CD4-positive, alpha-beta T cell treated with Interleukin-2 at 100 ng/mL for 4 hours (primary cell): ENCODE measurements around the gene LMX1B.

ENCODE experiments used
- DNase-seq: peaks from one replicate; pipeline ENCODE4 v3.0.0-alpha.2; 2020; ENCODE audit warnings: low spot score

Gene LMX1B

GRCh38 chr9:126658956-126659555 lies 45.3 kb downstream of the LMX1B start:
- DNase-seq = no peak

- DNase-seq = no peak
These were observed 47.4 kb downstream of the LMX1B start for GRCh38 chr9:126661122-126661520.

GRCh38 chr9:126661521-126662251 lies 48.0 kb downstream of the LMX1B start:
- no peak for DNase-seq

GRCh38 chr9:126663661-126664072 lies 49.9 kb downstream of the LMX1B start:
- no peak for DNase-seq

- DNase-seq = no peak
These were observed 51.3 kb downstream of the LMX1B start for GRCh38 chr9:126664900-126665643.

GRCh38 chr9:126665644-126666035 lies 51.9 kb downstream of the LMX1B start:
- DNase-seq = no peak

- no peak for DNase-seq
These were observed 52.6 kb downstream of the LMX1B start for GRCh38 chr9:126666155-126666803.

- DNase-seq = no peak
These were observed 53.7 kb downstream of the LMX1B start for GRCh38 chr9:126667190-126668055.

- no peak for DNase-seq
These were observed 54.3 kb downstream of the LMX1B start for GRCh38 chr9:126668058-126668457.

- no peak for DNase-seq
These were observed 55.4 kb downstream of the LMX1B start for GRCh38 chr9:126669108-126669507.

GRCh38 chr9:126670270-126670669 lies 56.5 kb downstream of the LMX1B start:
- DNase-seq = no peak

- no peak for DNase-seq
These were observed 57.7 kb downstream of the LMX1B start for GRCh38 chr9:126671381-126671831.

GRCh38 chr9:126671983-126672382 lies 58.3 kb downstream of the LMX1B start:
- DNase-seq = no peak

- no peak for DNase-seq
These were observed 59.0 kb downstream of the LMX1B start for GRCh38 chr9:126672634-126673284.

- no peak for DNase-seq
These were observed 60.1 kb downstream of the LMX1B start for GRCh38 chr9:126673689-126674364.

- DNase-seq = no peak
These were observed 60.8 kb downstream of the LMX1B start for GRCh38 chr9:126674365-126675146.

- DNase-seq = no peak
These were observed 61.4 kb downstream of the LMX1B start for GRCh38 chr9:126675147-126675467.

- no peak for DNase-seq
These were observed 62.5 kb downstream of the LMX1B start for GRCh38 chr9:126676102-126676684.

- DNase-seq = no peak
These were observed 63.0 kb downstream of the LMX1B start for GRCh38 chr9:126676685-126677143.
